ENCODE results near the gene C13orf46.

Gene C13orf46

GRCh38 chr13:113928685-113929627 lies 44.9 kb downstream of the C13orf46 start:
- no peak overlapping the region for H3K4me3 ChIP-seq (ENCODE audit: low read depth, low read length)
- DNase-seq (ENCODE audit: low read depth): peak; percentile 60
- TF ChIP-seq, protein P1, sequence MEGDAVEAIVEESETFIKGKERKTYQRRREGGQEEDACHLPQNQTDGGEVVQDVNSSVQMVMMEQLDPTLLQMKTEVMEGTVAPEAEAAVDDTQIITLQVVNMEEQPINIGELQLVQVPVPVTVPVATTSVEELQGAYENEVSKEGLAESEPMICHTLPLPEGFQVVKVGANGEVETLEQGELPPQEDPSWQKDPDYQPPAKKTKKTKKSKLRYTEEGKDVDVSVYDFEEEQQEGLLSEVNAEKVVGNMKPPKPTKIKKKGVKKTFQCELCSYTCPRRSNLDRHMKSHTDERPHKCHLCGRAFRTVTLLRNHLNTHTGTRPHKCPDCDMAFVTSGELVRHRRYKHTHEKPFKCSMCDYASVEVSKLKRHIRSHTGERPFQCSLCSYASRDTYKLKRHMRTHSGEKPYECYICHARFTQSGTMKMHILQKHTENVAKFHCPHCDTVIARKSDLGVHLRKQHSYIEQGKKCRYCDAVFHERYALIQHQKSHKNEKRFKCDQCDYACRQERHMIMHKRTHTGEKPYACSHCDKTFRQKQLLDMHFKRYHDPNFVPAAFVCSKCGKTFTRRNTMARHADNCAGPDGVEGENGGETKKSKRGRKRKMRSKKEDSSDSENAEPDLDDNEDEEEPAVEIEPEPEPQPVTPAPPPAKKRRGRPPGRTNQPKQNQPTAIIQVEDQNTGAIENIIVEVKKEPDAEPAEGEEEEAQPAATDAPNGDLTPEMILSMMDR (conservative IDR thresholded peaks at IDR 0.05; ENCODE audit: low read depth, low read length): no peak

GRCh38 chr13:113927661-113928581 lies 46.0 kb downstream of the C13orf46 start:
- H3K4me3 ChIP-seq (ENCODE audit: low read depth, low read length): no peak overlapping the region
- TF ChIP-seq, protein P1 (conservative IDR thresholded peaks at IDR 0.05; ENCODE audit: low read depth, low read length): no peak
- peak; percentile 89 for DNase-seq (ENCODE audit: low read depth)

DNA sequence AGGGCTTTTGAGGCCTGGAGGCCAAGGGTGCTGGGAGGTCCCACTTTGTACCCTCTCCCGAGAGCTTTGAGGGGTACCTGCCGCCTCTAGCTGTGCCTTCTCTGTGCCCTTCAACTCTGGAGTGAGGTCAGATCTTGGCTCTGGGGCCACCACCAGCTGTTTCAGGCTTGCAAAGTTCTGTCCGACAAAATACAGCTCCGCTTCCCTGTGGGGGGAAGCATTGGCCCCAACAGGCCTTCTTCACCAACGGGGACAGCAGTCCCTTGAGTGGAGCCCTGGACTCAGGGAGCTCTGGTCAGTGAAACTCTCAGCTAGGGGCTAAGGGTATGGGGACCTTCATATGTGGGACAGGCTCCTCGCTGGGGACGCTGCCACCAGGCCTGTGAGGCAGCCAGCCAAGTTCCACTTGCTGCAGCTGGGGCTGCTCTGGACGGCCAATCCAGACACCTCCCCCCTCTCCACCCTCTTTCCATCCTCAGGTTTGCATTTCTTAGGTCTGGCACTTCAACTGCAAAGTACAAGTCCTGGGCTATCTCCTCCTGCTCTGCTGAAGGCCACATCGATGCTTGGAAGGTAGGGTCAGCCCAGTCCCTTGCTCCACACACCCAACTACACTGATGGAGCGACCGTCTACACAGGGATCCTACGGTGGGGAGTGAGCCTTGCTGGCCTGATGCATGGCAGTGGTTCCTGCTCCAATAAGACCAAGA lies 46.8 kb downstream of the C13orf46 start:
- no peak for DNase-seq (ENCODE audit: low read depth)
- H3K4me3 ChIP-seq (ENCODE audit: low read depth, low read length): no peak overlapping the region

DNA sequence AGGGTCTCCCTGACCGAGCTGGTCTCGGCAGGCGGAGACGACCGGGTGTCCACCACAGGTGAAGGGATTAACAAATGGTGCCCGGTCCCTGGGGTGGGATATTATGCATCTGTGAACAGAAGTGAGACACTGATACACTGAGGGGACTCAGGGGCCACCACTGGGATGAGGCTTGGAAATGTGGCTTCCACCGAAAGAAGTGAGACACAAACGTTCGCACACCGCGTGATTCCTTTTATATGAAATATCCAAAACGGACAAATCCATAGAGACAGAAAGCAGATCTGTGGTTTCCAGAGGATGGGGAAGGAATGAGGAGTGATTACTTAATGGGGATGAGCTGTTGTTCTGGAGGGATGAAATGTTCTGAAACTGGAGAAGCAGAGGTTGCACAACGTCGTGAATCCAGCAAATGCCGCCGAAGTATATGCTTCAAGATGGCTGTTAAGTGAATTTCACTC lies 47.5 kb downstream of the C13orf46 start:
- peak; percentile 78 for DNase-seq (ENCODE audit: low read depth)
- no peak overlapping the region for H3K4me3 ChIP-seq (ENCODE audit: low read depth, low read length)
- TF ChIP-seq, protein P1 (conservative IDR thresholded peaks at IDR 0.05; ENCODE audit: low read depth, low read length): no peak

More for the DNA sequence above, 46.8 kb downstream of the C13orf46 start:
- TF ChIP-seq, protein P1 (conservative IDR thresholded peaks at IDR 0.05; ENCODE audit: low read depth, low read length): no peak

- DNase-seq (ENCODE audit: low read depth): no peak
- no peak overlapping the region for H3K4me3 ChIP-seq (ENCODE audit: low read depth, low read length)
- TF ChIP-seq, protein P1 (conservative IDR thresholded peaks at IDR 0.05; ENCODE audit: low read depth, low read length): no peak
These were observed 49.5 kb downstream of the C13orf46 start for GRCh38 chr13:113924184-113924901.
